GM12875 (cell line): ENCODE measurements around the gene FSIP2.
"Not testable (repeated sequence)": the region's sequence is repeated elsewhere in the genome, so short reads cannot be mapped to it uniquely, and the experiment has no call there.

Experiments
- H3K4me3 ChIP-seq: one replicate; pipeline ENCODE4 v1.5.1; 2011; ENCODE audit warnings: low read depth, low read length, control low read depth
- CTCF ChIP-seq: IDR thresholded peaks from 2 replicates; pipeline ENCODE4 v1.5.1; 2011; ENCODE audit warnings: low read depth, mild to moderate bottlenecking, control low read depth, inconsistent platforms, low read length, moderate library complexity, borderline replicate concordance; ENCODE audit not compliant: insufficient read depth

FSIP2 gene

GRCh38 chr2:185859506-185859905 is 120.9 kb downstream of the FSIP2 start:
- no peak overlapping the region for H3K4me3 ChIP-seq
- TF ChIP-seq CTCF: no peak

DNA sequence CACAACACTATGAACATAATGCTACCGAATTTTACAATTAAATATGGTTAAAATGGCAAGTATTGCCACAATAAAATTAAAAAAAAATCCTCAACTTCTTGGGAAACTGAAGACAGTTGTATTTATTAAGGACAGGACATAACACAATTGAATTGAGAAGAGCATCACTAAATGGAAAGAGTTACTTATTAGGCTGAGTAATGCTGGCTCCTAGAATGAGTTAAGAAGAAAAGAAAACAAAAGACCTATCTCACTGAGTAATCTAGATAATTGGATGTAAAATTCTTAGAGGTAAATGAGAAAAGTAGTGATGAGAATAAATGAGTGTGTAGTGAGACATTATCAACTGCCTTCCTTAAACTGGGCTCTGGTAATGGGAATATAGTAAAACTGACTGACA is 121.7 kb downstream of the FSIP2 start:
- H3K4me3 ChIP-seq: no peak overlapping the region
- no peak for TF ChIP-seq CTCF

DNA sequence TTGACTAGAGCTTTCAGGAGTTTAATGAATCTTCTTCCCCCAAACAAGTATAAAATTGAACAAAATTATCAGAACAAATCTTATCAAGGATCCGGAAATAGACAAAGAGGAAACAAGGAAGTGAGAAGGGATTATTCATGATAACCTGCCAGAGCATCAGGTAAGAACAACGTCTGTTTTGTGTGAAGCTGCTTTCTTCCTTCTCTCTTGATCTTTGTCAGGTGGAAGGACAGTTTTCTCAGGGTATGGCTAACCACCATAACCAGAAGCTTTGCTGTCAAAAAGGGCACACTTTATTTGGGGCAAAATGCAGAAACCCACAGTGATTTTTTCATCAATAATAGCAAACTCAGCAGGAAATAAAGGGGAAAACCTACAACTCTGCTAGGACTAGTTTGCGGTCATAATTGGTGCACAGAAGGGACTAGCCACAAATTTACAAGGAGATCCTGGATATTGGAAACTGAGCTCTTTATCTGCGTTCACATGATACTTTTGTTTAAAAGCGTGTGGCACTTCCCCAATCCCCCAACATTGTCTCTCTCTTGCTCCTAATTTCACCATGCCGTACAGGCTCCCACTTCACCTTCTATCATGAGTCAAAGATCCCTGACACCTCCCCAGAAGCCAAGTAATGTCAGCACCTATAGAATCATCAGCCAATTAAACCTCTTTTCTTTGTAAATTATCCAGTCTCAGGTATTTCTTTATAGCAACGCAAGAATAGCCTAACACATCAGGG is 124.2 kb downstream of the FSIP2 start:
- no peak for TF ChIP-seq CTCF
- no peak overlapping the region for H3K4me3 ChIP-seq

- not testable (repeated sequence) for H3K4me3 ChIP-seq
These were observed 126.1 kb downstream of the FSIP2 start for GRCh38 chr2:185864468-185865260.

DNA sequence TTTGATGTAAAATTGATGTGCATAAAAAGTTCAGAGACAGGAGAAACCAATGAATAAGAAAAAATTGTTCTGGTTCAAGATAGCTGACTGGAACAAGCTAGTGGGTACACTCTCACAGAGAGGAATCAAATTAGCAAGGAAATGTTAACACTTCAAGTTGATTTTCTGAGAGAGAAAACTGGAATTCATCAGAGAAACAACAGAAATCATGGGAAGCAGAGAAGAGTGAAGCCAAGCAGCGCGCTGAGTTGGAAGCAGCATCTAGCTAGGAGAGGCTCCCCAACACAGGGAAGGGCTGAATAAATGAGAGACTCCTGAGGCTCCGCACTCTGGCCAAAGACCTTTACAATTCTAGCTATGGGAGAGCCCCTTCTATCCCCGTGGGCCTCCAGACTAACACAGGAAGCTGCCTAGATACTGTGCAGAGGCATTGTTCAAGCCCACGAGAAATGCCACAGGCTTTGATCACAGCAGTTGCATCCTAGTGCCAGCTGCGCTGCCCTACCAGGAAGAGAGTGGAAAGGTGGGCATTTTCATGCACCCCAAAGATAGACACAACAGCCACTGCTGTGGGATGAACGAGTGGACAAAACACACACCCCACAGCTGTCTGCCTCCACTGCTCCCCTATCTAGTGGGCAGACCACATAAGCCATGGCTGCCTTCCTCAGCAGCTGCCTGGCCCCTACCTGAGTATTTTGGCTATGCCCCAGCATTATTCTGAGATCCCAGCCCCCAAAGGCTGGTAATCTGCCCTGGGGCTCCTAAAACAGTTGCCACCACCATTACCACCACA is 136.7 kb downstream of the FSIP2 start:
- no peak for TF ChIP-seq CTCF

DNA sequence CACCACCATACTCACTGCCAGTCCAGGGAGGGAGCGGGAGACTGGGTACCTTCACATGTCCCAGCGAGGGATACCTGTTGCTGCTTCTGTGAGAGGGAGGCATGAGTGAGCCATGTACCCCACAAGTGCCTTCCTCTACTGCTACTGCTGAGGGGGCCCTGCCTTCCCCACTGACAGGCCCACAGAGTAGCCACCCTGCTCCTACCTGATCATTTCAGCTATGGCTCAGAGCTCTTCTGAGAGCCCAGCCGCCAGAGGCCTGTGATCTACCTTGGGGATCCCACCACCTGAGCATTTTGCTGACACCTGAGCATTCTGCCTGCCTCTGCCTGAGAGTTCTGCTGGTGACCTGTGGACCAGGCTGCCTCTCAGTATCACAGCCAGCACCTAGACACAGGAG is 137.6 kb downstream of the FSIP2 start:
- no peak for TF ChIP-seq CTCF
- H3K4me3 ChIP-seq: no peak overlapping the region

More for the DNA sequence above, 136.7 kb downstream of the FSIP2 start:
- no peak overlapping the region for H3K4me3 ChIP-seq

GRCh38 chr2:185880396-185880795 is 141.8 kb downstream of the FSIP2 start:
- H3K4me3 ChIP-seq: no peak overlapping the region
- no peak for TF ChIP-seq CTCF
